K562 (cell line): Measurements from ENCODE around the gene RDH5. TPM values are rescaled to one million over a fixed set of nuclear protein-coding genes. Genes with fewer than 3 reads are reported as not detected.

Source experiments
- BCOR ChIP-seq: fragments of 450-650 bp; IDR thresholded peaks from 2 replicates; pipeline ENCODE4 v1.6.1; 2016
- C11orf30 ChIP-seq: fragments of 450-650 bp; IDR thresholded peaks from 2 replicates; pipeline ENCODE4 v1.6.1; 2016; ENCODE audit warnings: low read depth, mild to moderate bottlenecking
- CC2D1A ChIP-seq: fragments of 450-650 bp; IDR thresholded peaks from 2 replicates; pipeline ENCODE4 v1.6.1; 2017; ENCODE audit warnings: mild to moderate bottlenecking
- FOXJ3 ChIP-seq: sonication (generic); formaldehyde crosslinking; IDR thresholded peaks from 2 replicates; pipeline ENCODE4 v1.4.0; 2020; ENCODE audit warnings: mild to moderate bottlenecking, missing genetic modification reagents
- NR0B1 ChIP-seq: fragments of 450-650 bp; IDR thresholded peaks from one replicate; pipeline ENCODE4 v1.6.1; 2018; ENCODE audit warnings: mild to moderate bottlenecking, moderate library complexity; ENCODE audit not compliant: partially characterized antibody
- PHF20 ChIP-seq: fragments of 450-650 bp; IDR thresholded peaks from 2 replicates; pipeline ENCODE4 v1.6.1; 2018; ENCODE audit not compliant: partially characterized antibody
- PTRF ChIP-seq: fragments of 450-650 bp; IDR thresholded peaks from 2 replicates; pipeline ENCODE4 v1.6.1; 2016; ENCODE audit warnings: mild to moderate bottlenecking, missing genetic modification characterization, missing compliant biosample characterization
- SAFB2 ChIP-seq: fragments of 200-400 bp; formaldehyde crosslinking; IDR thresholded peaks from 2 replicates; pipeline ENCODE4 v1.6.1; 2018; ENCODE audit warnings: borderline replicate concordance, low read length, low read depth, moderate library complexity; ENCODE audit not compliant: severe bottlenecking
- SIRT6 ChIP-seq: IDR thresholded peaks from one replicate; pipeline ENCODE4 v1.6.1; 2012; ENCODE audit warnings: low read depth, mild to moderate bottlenecking, control low read depth, inconsistent platforms, low read length, moderate library complexity
- SOX6 ChIP-seq: fragments of 450-650 bp; IDR thresholded peaks from 2 replicates; pipeline ENCODE4 v1.6.1; 2014; ENCODE audit warnings: mild to moderate bottlenecking
- YY1 ChIP-seq, 3 experiments: IDR thresholded peaks; 2 replicates each; pipeline ENCODE4 v1.6.1; 2011; ENCODE audit warnings: low read length in 2 of 3, mild to moderate bottlenecking in 2 of 3, moderate library complexity in 2 of 3, borderline replicate concordance in 1 of 3, control low read depth in 1 of 3, low read depth in 1 of 3; ENCODE audit not compliant: insufficient read depth in 3 of 3, insufficient replicate concordance in 2 of 3, control insufficient read depth in 1 of 3, insufficient read length in 1 of 3; ENCODE audit errors: extremely low read depth in 1 of 3
- ZBTB33 ChIP-seq: sonication (generic); formaldehyde crosslinking; IDR thresholded peaks from 2 replicates; pipeline ENCODE4 v1.8.1; 2023; ENCODE audit warnings: mild to moderate bottlenecking, missing genetic modification reagents
- ZEB2 ChIP-seq: fragments of 450-650 bp; IDR thresholded peaks from 2 replicates; pipeline ENCODE4 v1.6.1; 2016
- ZNF217 ChIP-seq: sonication (generic); formaldehyde crosslinking; IDR thresholded peaks from 2 replicates; pipeline ENCODE4 v1.8.0; 2022; ENCODE audit warnings: mild to moderate bottlenecking, missing genetic modification reagents
- ZNF644 ChIP-seq: fragments of 200-800 bp; sonication (Bioruptor generic); IDR thresholded peaks from 2 replicates; pipeline ENCODE4 v1.6.1; 2016; ENCODE audit warnings: low read depth, missing genetic modification characterization, missing compliant biosample characterization
- polyA plus RNA-seq, 8 experiments: library from polyadenylated mRNA; depleted of rRNA in 4 of 8; stranded (reverse) in 5 of 8; unstranded in 3 of 8; fragments of >200 nt; fragmentation: Nextera tagmentation in 2 of 8; fragmentation: Illumina TruSeq in 1 of 8; extraction: Ambion mirVana in 2 of 8; extraction: Trizol in 1 of 8; gene quantifications; 2 replicates each; pipeline versions ENCODE4 v1.2.1 to v1.2.3, GENCODE V29; 2011 to 2014; ENCODE audit warnings: inconsistent platforms in 1 of 8, missing spikeins in 1 of 8
- total RNA-seq, 7 experiments: library from RNA; depleted of rRNA in 6 of 7; stranded (reverse); fragments of >200 nt in 6 of 7; fragmentation: Illumina TruSeq in 2 of 7; extraction: Trizol in 2 of 7; gene quantifications; 2 replicates each; pipeline versions ENCODE4 v1.2.1 to v1.2.3, GENCODE V29; 2011 to 2021; ENCODE audit warnings: low replicate concordance in 1 of 7
- TF ChIP-seq, protein P1 (sequence below): fragments of 250-450 bp; sonication (Bioruptor Pico); IDR thresholded peaks from 2 replicates; pipeline ENCODE4 v1.5.0; 2020; ENCODE audit warnings: mild to moderate bottlenecking
- TF ChIP-seq, protein P2 (sequence below): IDR thresholded peaks from 2 replicates; pipeline ENCODE4 v1.6.1; 2011; ENCODE audit not compliant: insufficient read length; ENCODE audit errors: extremely low read depth

Gene RDH5
- total and polyA plus RNA-seq, 9 of the 15 experiments (the other 6 are each of a cell fraction or from before 2014, with no cell fraction given): 0.28 to 2.0 (median 1.1) TPM; not detected in 1

DNA sequence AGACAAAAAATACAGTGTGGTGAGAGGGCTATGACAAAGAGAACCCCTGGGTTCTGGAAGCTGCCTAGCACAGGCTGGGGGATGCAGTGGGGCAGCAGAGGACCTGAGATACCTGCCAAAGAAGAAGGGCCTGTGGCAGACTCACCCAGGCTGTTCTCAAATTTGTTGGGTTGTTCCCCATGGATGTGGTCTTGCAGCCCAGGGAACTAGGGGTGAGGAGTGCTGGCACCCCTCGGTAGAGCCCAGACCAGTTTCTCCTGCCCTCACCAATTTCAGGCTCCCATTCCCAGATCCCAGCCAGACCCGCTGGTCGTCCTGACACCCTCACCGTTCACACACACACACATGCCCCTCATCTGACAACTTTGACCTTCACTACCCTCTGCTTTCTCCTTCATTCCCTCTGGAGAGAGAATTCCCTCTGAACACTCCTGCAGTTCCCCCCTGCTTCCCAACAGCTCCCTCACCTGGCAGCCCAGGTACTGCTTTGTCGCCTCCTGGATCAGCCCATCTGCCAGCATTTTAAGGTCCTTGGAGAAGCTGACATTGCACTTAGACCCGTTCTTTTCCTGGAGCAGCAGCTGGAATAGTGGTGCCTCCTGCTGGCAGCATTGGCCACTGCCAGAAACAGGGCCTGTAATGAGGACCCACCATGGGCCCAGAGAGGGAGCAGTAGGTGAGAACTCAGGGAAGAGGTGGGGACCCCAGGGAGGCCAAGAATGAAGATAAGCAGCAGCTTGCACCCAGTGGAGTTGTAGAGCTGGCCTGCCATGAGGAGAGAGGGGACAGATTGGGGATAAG lies 16.8 kb downstream of the RDH5 start (continued):
- TF ChIP-seq C11orf30 (peak; percentile 86), YY1 (IDR thresholded peaks at IDR 0.05; ENCODE audit: borderline replicate concordance in 1 of 3, control insufficient read depth in 1 of 3, extremely low read depth in 1 of 3, insufficient read depth in 3 of 3, insufficient read length in 1 of 3, insufficient replicate concordance in 2 of 3, low read depth in 1 of 3, low read length in 2 of 3) (peak in 2 of 3 experiments; percentile 46 to 53), ZNF217 (CRISPR knock-in tag) (no peak), PHF20 (no peak), SIRT6 (no peak), SOX6 (no peak), CC2D1A (peak; percentile 48; the same call in 1 of the 2 replicates), NR0B1 (no peak), ZNF644 (tag) (no peak), ZBTB33 (no peak), BCOR (no peak), FOXJ3 (CRISPR knock-in tag) (no peak), PTRF (tag) (no peak), ZEB2 (0 out of 2 replicates have a peak, but pooled peaks have one; percentile 33), SAFB2 (no peak)
- TF ChIP-seq, protein P1, sequence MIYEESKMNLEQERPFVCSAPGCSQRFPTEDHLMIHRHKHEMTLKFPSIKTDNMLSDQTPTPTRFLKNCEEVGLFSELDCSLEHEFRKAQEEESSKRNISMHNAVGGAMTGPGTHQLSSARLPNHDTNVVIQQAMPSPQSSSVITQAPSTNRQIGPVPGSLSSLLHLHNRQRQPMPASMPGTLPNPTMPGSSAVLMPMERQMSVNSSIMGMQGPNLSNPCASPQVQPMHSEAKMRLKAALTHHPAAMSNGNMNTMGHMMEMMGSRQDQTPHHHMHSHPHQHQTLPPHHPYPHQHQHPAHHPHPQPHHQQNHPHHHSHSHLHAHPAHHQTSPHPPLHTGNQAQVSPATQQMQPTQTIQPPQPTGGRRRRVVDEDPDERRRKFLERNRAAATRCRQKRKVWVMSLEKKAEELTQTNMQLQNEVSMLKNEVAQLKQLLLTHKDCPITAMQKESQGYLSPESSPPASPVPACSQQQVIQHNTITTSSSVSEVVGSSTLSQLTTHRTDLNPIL (CRISPR knock-in tag): no peak
- TF ChIP-seq, protein P2, sequence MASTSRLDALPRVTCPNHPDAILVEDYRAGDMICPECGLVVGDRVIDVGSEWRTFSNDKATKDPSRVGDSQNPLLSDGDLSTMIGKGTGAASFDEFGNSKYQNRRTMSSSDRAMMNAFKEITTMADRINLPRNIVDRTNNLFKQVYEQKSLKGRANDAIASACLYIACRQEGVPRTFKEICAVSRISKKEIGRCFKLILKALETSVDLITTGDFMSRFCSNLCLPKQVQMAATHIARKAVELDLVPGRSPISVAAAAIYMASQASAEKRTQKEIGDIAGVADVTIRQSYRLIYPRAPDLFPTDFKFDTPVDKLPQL: no peak
